ENCODE data around the gene TTC7B. TPM values are rescaled to one million over a fixed set of nuclear protein-coding genes. Genes with fewer than 3 reads are reported as not detected.

TTC7B gene
- total RNA-seq, 4 donors from 2014 or later = 19.1 to 87.6 (median 22.1) TPM

DNA sequence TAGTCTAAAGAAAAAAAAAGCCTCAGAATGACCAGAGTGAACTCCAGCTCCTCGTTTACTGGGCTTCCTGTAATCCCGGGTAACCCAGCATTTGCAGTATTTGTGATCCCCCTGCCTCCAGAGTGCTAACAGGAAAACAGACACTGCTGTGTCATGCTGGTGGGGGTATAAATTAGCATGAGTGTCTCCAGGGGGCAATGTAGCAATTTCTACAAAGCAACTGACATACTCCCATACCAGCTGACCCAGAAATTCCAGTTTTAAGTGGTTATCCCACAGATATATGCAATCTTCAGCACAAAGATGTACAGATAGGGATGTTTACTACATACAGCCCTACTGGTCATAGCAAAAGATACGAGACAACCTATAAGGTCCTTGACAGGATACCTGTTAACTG is 18.8 kb downstream of the TTC7B start:
- Histone ChIP-seq H3K27me3 (no peaks in the 10 kb centered on the region), H3K9me3 (no peaks in the 10 kb centered on the region), H3K36me3 (no peaks in the 10 kb centered on the region), H3K4me3 (replicated peaks in 1 of 3) (no peak overlapping the region), H3K27ac (no peak overlapping the region), H3K4me1 (peaks cover 0 to 7% of the 10 kb centered on the region in 2 donors)
- TF ChIP-seq, protein P1, sequence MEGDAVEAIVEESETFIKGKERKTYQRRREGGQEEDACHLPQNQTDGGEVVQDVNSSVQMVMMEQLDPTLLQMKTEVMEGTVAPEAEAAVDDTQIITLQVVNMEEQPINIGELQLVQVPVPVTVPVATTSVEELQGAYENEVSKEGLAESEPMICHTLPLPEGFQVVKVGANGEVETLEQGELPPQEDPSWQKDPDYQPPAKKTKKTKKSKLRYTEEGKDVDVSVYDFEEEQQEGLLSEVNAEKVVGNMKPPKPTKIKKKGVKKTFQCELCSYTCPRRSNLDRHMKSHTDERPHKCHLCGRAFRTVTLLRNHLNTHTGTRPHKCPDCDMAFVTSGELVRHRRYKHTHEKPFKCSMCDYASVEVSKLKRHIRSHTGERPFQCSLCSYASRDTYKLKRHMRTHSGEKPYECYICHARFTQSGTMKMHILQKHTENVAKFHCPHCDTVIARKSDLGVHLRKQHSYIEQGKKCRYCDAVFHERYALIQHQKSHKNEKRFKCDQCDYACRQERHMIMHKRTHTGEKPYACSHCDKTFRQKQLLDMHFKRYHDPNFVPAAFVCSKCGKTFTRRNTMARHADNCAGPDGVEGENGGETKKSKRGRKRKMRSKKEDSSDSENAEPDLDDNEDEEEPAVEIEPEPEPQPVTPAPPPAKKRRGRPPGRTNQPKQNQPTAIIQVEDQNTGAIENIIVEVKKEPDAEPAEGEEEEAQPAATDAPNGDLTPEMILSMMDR (IDR thresholded peaks at IDR 0.05) = no peak
- TF ChIP-seq POLR2A (IDR thresholded peaks at IDR 0.05) = no peak
- no peak for DNase-seq
- intact Hi-C loops (cut with DNase I) = no loop called here
- WGBS, 2 donors = 72 to 76% methylated on average over 3 of the region's 3 CpGs

DNA sequence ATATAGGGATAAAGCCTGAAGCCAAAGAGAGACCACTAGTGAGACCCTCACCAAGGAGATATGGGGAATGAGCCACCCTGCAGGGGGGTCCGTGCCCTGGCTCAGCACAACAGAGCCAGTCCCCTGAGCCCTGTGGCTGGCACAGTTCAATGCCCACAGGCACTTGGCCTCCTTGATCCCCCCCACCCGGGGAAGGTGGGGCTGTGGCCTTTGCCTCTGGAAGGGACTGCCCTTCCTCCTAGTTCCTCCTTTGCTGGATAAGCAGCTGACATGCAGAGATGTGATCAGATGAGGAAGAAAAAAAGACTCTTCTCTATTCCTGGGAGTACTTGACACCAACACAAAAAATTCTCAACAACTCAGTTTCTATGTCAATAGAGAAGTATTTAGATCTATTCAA is 19.9 kb downstream of the TTC7B start:
- DNase-seq = peak in 1 of 2 donors; percentile 25
- H3K4me3 ChIP-seq (replicated peaks in 1 of 3) = no peak overlapping the region
- H3K27ac ChIP-seq = no peak overlapping the region
- WGBS, 2 donors = 40 to 54% methylated on average over 2 of the region's 2 CpGs
- H3K9me3 ChIP-seq = no peaks in the 10 kb centered on the region
- H3K27me3 ChIP-seq = no peaks in the 10 kb centered on the region
- no peaks in the 10 kb centered on the region for H3K36me3 ChIP-seq
- intact Hi-C loops (cut with DNase I) = no loop called here
- H3K4me1 ChIP-seq = peaks cover 0 to 7% of the 10 kb centered on the region in 2 donors
- TF ChIP-seq, protein P1 (IDR thresholded peaks at IDR 0.05) = no peak
- no peak for TF ChIP-seq POLR2A (IDR thresholded peaks at IDR 0.05)

DNA sequence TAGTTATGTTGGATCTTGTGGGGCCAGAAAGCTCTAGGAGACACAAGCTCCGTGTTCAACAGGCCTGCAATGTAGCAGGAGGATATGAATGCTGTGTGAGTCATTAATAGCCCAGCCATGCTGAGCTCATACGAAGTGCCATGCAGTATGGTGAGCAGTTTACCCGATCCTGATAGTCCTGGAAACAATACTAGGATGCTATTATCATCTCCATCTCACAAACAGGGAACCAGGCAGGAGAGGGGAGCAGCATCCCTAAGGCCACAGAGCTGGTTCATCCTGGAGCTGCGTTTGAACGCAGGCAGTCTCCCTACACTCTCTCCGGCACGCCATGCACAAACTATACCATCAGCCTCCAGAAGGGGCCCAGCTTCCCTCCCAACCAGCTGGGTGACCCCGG is 20.5 kb downstream of the TTC7B start:
- H3K27ac ChIP-seq = no peak overlapping the region
- no peak overlapping the region for H3K4me3 ChIP-seq (replicated peaks in 1 of 3)
- no peaks in the 10 kb centered on the region for H3K36me3 ChIP-seq
- 81 to 87% methylated on average over 6 to 8 of the region's 8 CpGs for WGBS, 2 donors
- TF ChIP-seq, protein P1 (IDR thresholded peaks at IDR 0.05) = no peak
- TF ChIP-seq POLR2A (IDR thresholded peaks at IDR 0.05) = no peak
- no peaks in the 10 kb centered on the region for H3K9me3 ChIP-seq
- intact Hi-C loops (cut with DNase I) = no loop called here
- no peaks in the 10 kb centered on the region for H3K27me3 ChIP-seq
- H3K4me1 ChIP-seq = peaks cover 0 to 7% of the 10 kb centered on the region in 2 donors
- DNase-seq = no peak

DNA sequence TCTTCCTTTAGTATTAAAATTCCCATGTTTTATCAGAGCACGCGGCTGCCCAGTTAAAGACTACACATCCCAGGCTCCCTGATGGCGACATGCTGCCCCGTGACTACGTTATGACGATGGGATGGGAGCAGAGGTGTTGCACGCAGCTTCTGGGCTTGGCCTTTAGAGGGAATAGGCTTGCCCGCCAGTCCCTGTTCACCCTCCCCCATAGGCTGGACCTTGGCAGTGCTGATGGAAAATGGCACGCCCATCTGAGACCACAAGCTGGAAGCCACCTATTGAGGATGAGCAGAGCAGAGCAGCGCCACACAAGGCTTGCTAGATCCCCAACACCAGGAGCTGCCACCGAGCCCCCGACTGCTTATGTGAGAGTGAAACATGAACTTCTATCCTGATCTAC is 24.7 kb downstream of the TTC7B start:
- peaks cover 0 to 5% of the 10 kb centered on the region in 2 donors for H3K4me1 ChIP-seq
- intact Hi-C loops (cut with DNase I) = no loop called here
- TF ChIP-seq, protein P1 (IDR thresholded peaks at IDR 0.05) = no peak
- no peak for TF ChIP-seq POLR2A (IDR thresholded peaks at IDR 0.05)
- no peak for DNase-seq
- no peaks in the 10 kb centered on the region for H3K9me3 ChIP-seq
- H3K4me3 ChIP-seq (replicated peaks in 1 of 3) = no peak overlapping the region
- no peak overlapping the region for H3K27ac ChIP-seq
- H3K36me3 ChIP-seq = no peaks in the 10 kb centered on the region
- no peaks in the 10 kb centered on the region for H3K27me3 ChIP-seq
- WGBS, 2 donors = 88 to 92% methylated on average over 10 to 12 of the region's 12 CpGs

DNA sequence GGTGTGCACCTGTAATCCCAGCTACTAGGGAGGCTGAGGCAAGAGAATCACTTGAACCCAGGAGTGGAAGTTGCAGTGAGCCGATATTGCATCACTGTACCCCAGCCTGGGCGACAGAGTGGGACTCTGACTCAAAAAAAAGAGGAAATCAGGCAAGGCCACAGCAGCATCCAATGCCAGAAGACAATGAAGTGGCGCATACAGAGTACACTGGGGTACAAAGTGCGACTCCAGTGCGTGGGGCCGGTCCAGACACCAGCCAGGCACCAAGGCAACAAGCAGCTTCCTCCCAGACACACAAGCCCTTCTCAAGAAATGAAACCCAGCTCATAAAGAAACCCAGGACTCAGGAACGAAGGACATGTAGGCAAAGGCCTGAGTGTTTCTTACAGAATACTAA is 28.2 kb downstream of the TTC7B start:
- TF ChIP-seq, protein P1 (IDR thresholded peaks at IDR 0.05) = no peak
- no peak for TF ChIP-seq POLR2A (IDR thresholded peaks at IDR 0.05)
- no peaks in the 10 kb centered on the region for H3K4me1 ChIP-seq
- intact Hi-C loops (cut with DNase I) = no loop called here
- H3K27ac ChIP-seq = no peak overlapping the region
- no peaks in the 10 kb centered on the region for H3K9me3 ChIP-seq
- no peak overlapping the region for H3K4me3 ChIP-seq (replicated peaks in 1 of 3)
- H3K27me3 ChIP-seq = no peaks in the 10 kb centered on the region
- no peak for DNase-seq
- H3K36me3 ChIP-seq = no peaks in the 10 kb centered on the region
- WGBS, 2 donors = 92 to 93% methylated on average over 7 of the region's 7 CpGs
